HG02981 (cell line): ENCODE measurements around the gene CAP2.

Experiments used
- ATAC-seq: cut with Tn5 transposase; IDR thresholded peaks from one replicate; pipeline ENCODE4 v1.9.1; 2021; ENCODE audit warnings: mild to moderate bottlenecking, moderate library complexity; ENCODE audit not compliant: unreplicated experiment

Gene CAP2

GRCh38 chr6:17472653-17473183 lies 79.3 kb downstream of the CAP2 start:
- ATAC-seq, result no peak

- ATAC-seq, result no peak
These were observed 80.2 kb downstream of the CAP2 start for GRCh38 chr6:17473554-17473953.

GRCh38 chr6:17474289-17474688 lies 80.9 kb downstream of the CAP2 start:
- ATAC-seq, result no peak

- ATAC-seq, result no peak
These were observed 82.3 kb downstream of the CAP2 start for GRCh38 chr6:17475606-17476244.

- no peak for ATAC-seq
These were observed 83.1 kb downstream of the CAP2 start for GRCh38 chr6:17476511-17476910.

GRCh38 chr6:17477356-17477755 lies 84.0 kb downstream of the CAP2 start:
- ATAC-seq, result no peak

GRCh38 chr6:17478223-17478907 lies 85.0 kb downstream of the CAP2 start:
- ATAC-seq, result no peak

- ATAC-seq, result no peak
These were observed 85.6 kb downstream of the CAP2 start for GRCh38 chr6:17478946-17479345.

- no peak for ATAC-seq
These were observed 87.1 kb downstream of the CAP2 start for GRCh38 chr6:17480476-17480875.

- ATAC-seq, result no peak
These were observed 89.3 kb downstream of the CAP2 start for GRCh38 chr6:17482711-17483110.

- no peak for ATAC-seq
These were observed 90.1 kb downstream of the CAP2 start for GRCh38 chr6:17483391-17484016.

- ATAC-seq, result no peak
These were observed 90.9 kb downstream of the CAP2 start for GRCh38 chr6:17484201-17484849.

- ATAC-seq, result no peak
These were observed 91.8 kb downstream of the CAP2 start for GRCh38 chr6:17485181-17485580.

- no peak for ATAC-seq
These were observed 92.6 kb downstream of the CAP2 start for GRCh38 chr6:17485946-17486345.

GRCh38 chr6:17486680-17487079 lies 93.3 kb downstream of the CAP2 start:
- no peak for ATAC-seq

- no peak for ATAC-seq
These were observed 97.3 kb downstream of the CAP2 start for GRCh38 chr6:17490724-17491123.

- ATAC-seq, result no peak
These were observed 98.2 kb downstream of the CAP2 start for GRCh38 chr6:17491416-17492142.

- no peak for ATAC-seq
These were observed 99.0 kb downstream of the CAP2 start for GRCh38 chr6:17492350-17492749.

- ATAC-seq, result no peak
These were observed 99.9 kb downstream of the CAP2 start for GRCh38 chr6:17493286-17493685.

- no peak for ATAC-seq
These were observed 100.8 kb downstream of the CAP2 start for GRCh38 chr6:17494177-17494576.

GRCh38 chr6:17494919-17495318 lies 101.5 kb downstream of the CAP2 start:
- ATAC-seq, result no peak
